CD1c-positive myeloid dendritic cell (primary cell): ENCODE measurements around the gene GDF15.

Experiments used
- DNase-seq: peaks from one replicate; pipeline ENCODE4 v3.0.0-alpha.2; 2016; ENCODE audit errors: extremely low spot score

GDF15 gene

GRCh38 chr19:18418483-18419194, 32.7 kb downstream of the GDF15 start:
- peak; percentile 56 for DNase-seq

GRCh38 chr19:18419195-18419698, 33.3 kb downstream of the GDF15 start, which contains the start of gene SSBP4:
Gene SSBP4 (plus strand): TSS chr19:18419398. CDS start chr19:18419649, 251 bp downstream.
- DNase-seq, result peak; percentile 83

- peak; percentile 32 for DNase-seq
These were observed 33.9 kb downstream of the GDF15 start for GRCh38 chr19:18419699-18420460.

- DNase-seq, result no peak
These were observed 35.0 kb downstream of the GDF15 start for GRCh38 chr19:18420930-18421329.

GRCh38 chr19:18421371-18421959, 35.5 kb downstream of the GDF15 start:
- no peak for DNase-seq

- no peak for DNase-seq
These were observed 36.7 kb downstream of the GDF15 start for GRCh38 chr19:18422530-18423191.

GRCh38 chr19:18423258-18424020, 37.5 kb downstream of the GDF15 start:
- no peak for DNase-seq

- DNase-seq, result no peak
These were observed 38.3 kb downstream of the GDF15 start for GRCh38 chr19:18424122-18424889.

GRCh38 chr19:18424890-18425514, 39.0 kb downstream of the GDF15 start:
- DNase-seq, result no peak

- DNase-seq, result no peak
These were observed 39.8 kb downstream of the GDF15 start for GRCh38 chr19:18425515-18426415.

- no peak for DNase-seq
These were observed 40.4 kb downstream of the GDF15 start for GRCh38 chr19:18426416-18426767.

- DNase-seq, result no peak
These were observed 41.3 kb downstream of the GDF15 start for GRCh38 chr19:18427080-18427742.

- no peak for DNase-seq
These were observed 41.8 kb downstream of the GDF15 start for GRCh38 chr19:18427743-18428113.

GRCh38 chr19:18428173-18428786, 42.3 kb downstream of the GDF15 start:
- no peak for DNase-seq

- peak; percentile 89 for DNase-seq
These were observed 43.1 kb downstream of the GDF15 start for GRCh38 chr19:18428787-18429674.

- no peak for DNase-seq
These were observed 43.9 kb downstream of the GDF15 start for GRCh38 chr19:18429717-18430416.
